Body of pancreas (tissue), 4 donors: ENCODE data around the gene PDE3A.

Experiments
- POLR2A ChIP-seq, 3 donors: fragments of 450-650 bp; IDR thresholded peaks; one replicate each; pipeline ENCODE4 v1.6.1; 2016; ENCODE audit warnings: antibody characterized with exemption in 3 of 3, mild to moderate bottlenecking in 2 of 3
- TF ChIP-seq, protein P1 (sequence below), 7 experiments: fragments of 450-650 bp in 4 of 7; fragments of 200-600 bp in 3 of 7; sonication (generic) in 3 of 7; IDR thresholded peaks; one replicate each; pipeline ENCODE4 v1.5.1; 2016 to 2019; ENCODE audit warnings: antibody characterized with exemption in 7 of 7

DNA sequence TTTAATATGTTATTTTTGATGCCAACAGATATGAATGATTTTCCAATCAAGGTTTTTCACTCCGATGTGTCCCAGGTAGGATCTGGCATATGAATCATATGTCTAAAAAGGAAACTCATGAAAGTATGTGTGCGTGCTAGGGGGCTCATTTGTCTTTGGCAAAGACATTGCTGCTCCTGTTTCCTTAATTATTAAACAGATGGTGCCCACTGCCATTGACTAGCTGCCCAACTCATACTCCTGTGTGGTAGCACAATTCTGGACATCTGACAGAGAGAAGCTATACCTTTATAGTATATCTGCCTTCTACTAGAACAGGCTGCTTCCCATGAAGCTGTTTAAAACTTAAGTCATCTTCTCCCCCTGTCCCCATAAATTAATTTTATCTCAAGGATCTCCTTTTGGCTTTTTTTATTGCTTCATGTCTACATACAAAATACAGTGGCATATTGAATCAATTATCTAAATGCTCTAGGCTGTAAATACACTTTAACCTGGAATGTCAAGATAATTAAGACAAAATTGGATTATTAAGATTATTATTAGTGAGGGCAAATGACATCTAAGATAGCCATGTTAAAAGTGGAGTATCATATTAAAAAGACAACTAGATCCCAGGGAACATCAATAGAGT lies 1.4 kb upstream of the PDE3A start:
- TF ChIP-seq, protein P1, sequence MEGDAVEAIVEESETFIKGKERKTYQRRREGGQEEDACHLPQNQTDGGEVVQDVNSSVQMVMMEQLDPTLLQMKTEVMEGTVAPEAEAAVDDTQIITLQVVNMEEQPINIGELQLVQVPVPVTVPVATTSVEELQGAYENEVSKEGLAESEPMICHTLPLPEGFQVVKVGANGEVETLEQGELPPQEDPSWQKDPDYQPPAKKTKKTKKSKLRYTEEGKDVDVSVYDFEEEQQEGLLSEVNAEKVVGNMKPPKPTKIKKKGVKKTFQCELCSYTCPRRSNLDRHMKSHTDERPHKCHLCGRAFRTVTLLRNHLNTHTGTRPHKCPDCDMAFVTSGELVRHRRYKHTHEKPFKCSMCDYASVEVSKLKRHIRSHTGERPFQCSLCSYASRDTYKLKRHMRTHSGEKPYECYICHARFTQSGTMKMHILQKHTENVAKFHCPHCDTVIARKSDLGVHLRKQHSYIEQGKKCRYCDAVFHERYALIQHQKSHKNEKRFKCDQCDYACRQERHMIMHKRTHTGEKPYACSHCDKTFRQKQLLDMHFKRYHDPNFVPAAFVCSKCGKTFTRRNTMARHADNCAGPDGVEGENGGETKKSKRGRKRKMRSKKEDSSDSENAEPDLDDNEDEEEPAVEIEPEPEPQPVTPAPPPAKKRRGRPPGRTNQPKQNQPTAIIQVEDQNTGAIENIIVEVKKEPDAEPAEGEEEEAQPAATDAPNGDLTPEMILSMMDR (IDR thresholded peaks at IDR 0.05): no peak
- no peak for TF ChIP-seq POLR2A (IDR thresholded peaks at IDR 0.05)
